Stomach (tissue), 9 donors: ENCODE measurements around the gene WDR37. TPM values are rescaled to one million over a fixed set of nuclear protein-coding genes. Genes with fewer than 3 reads are reported as not detected.

Experiments used
- DNase-seq, 2 donors: peaks; one replicate each; pipeline versions ENCODE4 v3.0.0 to v3.0.0-alpha.2; 2013 to 2019
- H3K27ac ChIP-seq, 5 donors: fragments of 200-600 bp in 4 of 5; sonication (generic) in 4 of 5; one replicate each; pipeline ENCODE4 v1.5.1; 2013 to 2019; ENCODE audit warnings: mild to moderate bottlenecking in 1 of 5, moderate library complexity in 1 of 5
- H3K27me3 ChIP-seq, 3 donors: fragments of 200-600 bp; sonication (generic); one replicate each; pipeline ENCODE4 v1.5.1; 2017 to 2019; ENCODE audit warnings: mixed run types in 1 of 3
- H3K36me3 ChIP-seq, 4 donors: fragments of 200-600 bp; sonication (generic); 1 replicate in 3 of 4; 2 replicates in 1 of 4; pipeline ENCODE4 v1.5.1; 2016 to 2019
- H3K4me1 ChIP-seq, 4 donors: fragments of 200-600 bp; sonication (generic); one replicate each; pipeline ENCODE4 v1.5.1; 2016 to 2019
- H3K4me3 ChIP-seq, 4 donors: fragments of 200-600 bp; sonication (generic) in 3 of 4; one replicate each; pipeline ENCODE4 v1.5.1; 2016 to 2019; ENCODE audit warnings: mild to moderate bottlenecking in 1 of 4
- H3K9me3 ChIP-seq, 4 donors: fragments of 200-600 bp; sonication (generic); one replicate each; pipeline ENCODE4 v1.5.1; 2016 to 2019
- EP300 ChIP-seq: sonication (generic); formaldehyde crosslinking; IDR thresholded peaks from one replicate; pipeline ENCODE4 v1.6.1; 2017; ENCODE audit warnings: antibody characterized with exemption
- POLR2A ChIP-seq, 4 donors: fragments of 450-650 bp; IDR thresholded peaks; one replicate each; pipeline ENCODE4 v1.6.1; 2016; ENCODE audit warnings: antibody characterized with exemption in 4 of 4, control low read depth in 2 of 4, mild to moderate bottlenecking in 1 of 4, moderate library complexity in 1 of 4
- POLR2AphosphoS5 ChIP-seq, 3 donors: sonication (generic); formaldehyde crosslinking; IDR thresholded peaks; one replicate each; pipeline ENCODE4 v1.6.1; 2016; ENCODE audit warnings: antibody characterized with exemption in 3 of 3
- WGBS, 5 donors: extraction: QIAGEN DNeasy Blood & Tissue Kit in 3 of 5; methylation state at CpG; one replicate each; pipeline versions ENCODE4 v1.1.5 to v1.1.7; 2013 to 2018; 5-methylcytosine and 5-hydroxymethylcytosine counted together
- intact Hi-C: fragments of 100-400 bp; cut with DNase I; formaldehyde crosslinking; loops from one replicate; pipeline ENCODE4 v1.15.1; 2023; ENCODE audit warnings: low total_unique reads
- polyA plus RNA-seq, 3 donors: library from polyadenylated mRNA; stranded (reverse); fragments of 200-250 nt; gene quantifications; one replicate each; pipeline ENCODE4 v1.2.3, GENCODE V29; 2013
- total RNA-seq, 5 donors: library from RNA; depleted of rRNA; stranded (reverse); fragments of >200 nt; gene quantifications; one replicate each; pipeline versions ENCODE4 v1.1.0 to v1.2.3, GENCODE V29; 2014 to 2016
- TF ChIP-seq, protein P1 (sequence below), 7 experiments: fragments of 450-650 bp in 4 of 7; fragments of 200-600 bp in 3 of 7; sonication (generic) in 3 of 7; IDR thresholded peaks; one replicate each; pipeline ENCODE4 v1.5.1; 2016 to 2019; ENCODE audit warnings: antibody characterized with exemption in 7 of 7, control low read depth in 2 of 7, mild to moderate bottlenecking in 1 of 7
- donor health status: healthy with polysubstance abuse.
- donor health status: Bipolar disorder and iron deficiency.
- donor health status: healthy.

Gene WDR37
- total and polyA plus RNA-seq, 8 donors = 5.3 to 165 (median 12.6) TPM

DNA sequence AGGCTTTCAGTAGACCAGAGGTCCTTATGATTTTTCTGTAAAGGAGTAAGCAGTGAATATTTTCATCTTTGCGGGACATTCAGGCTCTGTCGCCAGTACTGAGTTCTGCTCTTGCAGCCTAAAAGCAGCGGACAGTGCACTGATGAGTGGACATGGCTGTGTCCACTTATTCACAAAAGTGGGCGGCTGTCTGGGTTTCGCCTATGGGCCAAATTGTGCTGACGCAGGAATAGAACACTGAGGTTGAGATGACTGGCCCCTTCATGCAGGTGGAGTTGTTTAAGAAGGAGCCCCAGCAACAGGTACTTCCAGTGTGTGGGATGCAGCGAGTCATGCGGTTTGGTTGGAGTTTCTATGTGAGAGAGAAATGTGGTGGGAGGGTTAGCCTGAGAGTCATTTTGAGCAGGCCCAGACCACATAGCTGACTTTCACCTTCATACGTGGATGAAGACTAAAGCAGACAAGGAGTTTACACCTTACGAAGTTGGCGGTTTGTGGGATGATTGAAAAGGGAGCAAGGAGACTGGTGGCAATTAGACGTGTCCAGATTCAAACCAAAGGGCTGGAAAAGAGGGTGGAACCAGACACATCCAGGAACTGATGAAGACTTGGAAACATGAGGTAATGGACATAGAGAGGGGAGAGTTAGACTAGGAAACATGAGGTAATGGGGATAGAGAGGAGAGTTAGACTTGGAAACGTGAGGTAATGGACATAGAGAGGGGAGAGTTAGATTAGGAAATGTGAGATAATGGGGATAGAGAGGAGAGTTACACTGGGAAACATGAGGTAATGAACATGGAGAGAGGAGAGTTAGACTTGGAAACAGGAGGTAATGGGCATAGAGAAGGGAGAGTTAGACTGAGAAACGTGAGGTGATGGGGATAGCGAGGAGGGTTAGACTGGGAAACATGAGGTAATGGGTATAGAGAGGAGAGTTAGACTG is 38.2 kb downstream of the WDR37 start:
- Histone ChIP-seq H3K27me3 (no peaks in the 10 kb centered on the region), H3K27ac (no peak overlapping the region), H3K4me1 (no peaks in the 10 kb centered on the region), H3K4me3 (no peak overlapping the region), H3K9me3 (no peaks in the 10 kb centered on the region), H3K36me3 (peaks cover 53 to 99% (median 97%) of the 10 kb centered on the region in 4 donors)
- TF ChIP-seq EP300 (no peak), POLR2AphosphoS5 (IDR thresholded peaks at IDR 0.05) (no peak), POLR2A (IDR thresholded peaks at IDR 0.05) (no peak)
- TF ChIP-seq, protein P1, sequence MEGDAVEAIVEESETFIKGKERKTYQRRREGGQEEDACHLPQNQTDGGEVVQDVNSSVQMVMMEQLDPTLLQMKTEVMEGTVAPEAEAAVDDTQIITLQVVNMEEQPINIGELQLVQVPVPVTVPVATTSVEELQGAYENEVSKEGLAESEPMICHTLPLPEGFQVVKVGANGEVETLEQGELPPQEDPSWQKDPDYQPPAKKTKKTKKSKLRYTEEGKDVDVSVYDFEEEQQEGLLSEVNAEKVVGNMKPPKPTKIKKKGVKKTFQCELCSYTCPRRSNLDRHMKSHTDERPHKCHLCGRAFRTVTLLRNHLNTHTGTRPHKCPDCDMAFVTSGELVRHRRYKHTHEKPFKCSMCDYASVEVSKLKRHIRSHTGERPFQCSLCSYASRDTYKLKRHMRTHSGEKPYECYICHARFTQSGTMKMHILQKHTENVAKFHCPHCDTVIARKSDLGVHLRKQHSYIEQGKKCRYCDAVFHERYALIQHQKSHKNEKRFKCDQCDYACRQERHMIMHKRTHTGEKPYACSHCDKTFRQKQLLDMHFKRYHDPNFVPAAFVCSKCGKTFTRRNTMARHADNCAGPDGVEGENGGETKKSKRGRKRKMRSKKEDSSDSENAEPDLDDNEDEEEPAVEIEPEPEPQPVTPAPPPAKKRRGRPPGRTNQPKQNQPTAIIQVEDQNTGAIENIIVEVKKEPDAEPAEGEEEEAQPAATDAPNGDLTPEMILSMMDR (IDR thresholded peaks at IDR 0.05) = no peak
- WGBS, 5 donors = 92 to 95% (median 93%) methylated on average over 15 of the region's 15 CpGs
- DNase-seq = no peak
- intact Hi-C loops = no loop called here

DNA sequence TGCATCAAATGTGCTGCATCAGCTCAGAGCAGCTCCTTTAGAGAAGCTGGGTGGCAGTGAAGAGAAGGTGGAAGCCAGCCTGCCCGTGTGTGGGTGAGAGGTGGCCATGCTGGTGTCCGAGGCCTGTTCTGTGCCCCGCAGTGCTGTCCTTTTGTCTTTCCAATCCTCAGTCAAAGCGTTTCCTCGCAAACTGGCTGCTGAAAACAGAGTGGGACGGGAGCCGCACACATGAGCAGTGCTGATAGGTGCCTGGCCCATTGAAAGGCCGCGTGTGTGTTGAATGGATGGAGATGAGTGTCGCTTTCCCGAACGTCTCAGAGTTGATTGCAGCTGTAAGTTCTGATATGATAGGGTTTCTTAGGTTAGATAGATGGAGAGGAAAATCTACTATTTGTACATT is 39.3 kb downstream of the WDR37 start:
- 86 to 93% (median 90%) methylated on average over 12 of the region's 12 CpGs for WGBS, 5 donors

DNA sequence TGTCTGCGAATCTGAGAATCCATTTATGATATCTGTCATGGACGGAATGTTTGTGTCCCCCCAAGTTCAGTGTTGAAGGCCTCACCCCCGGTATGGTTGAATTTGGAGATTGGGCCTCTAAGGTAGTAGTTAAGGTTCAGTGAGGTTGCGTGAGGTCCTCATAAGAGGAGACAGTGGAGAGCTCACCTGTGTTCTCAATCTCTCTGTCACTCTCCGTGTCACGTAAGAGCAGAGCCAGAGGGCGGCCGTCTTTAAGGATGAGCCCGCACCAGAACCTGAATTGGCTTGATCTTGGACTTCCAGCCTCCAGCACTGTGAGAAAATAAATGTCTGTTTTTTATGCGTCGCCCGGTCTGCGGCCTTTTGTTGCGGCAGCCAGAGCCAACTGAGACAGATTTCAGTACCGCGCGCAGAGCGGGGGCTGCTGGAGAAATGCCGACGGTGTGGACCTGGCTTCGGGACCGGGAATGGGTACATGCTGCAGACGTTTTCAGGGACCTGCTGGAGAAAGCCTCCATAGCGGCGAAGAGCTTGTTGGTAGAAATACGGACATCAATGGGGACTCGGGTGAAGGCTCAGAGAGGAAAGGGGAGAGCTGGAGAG is 40.2 kb downstream of the WDR37 start:
- H3K36me3 ChIP-seq = peaks cover 39 to 96% (median 94%) of the 10 kb centered on the region in 4 donors
- no peak overlapping the region for H3K27ac ChIP-seq
- no peaks in the 10 kb centered on the region for H3K9me3 ChIP-seq
- intact Hi-C loops = no loop called here
- 93 to 96% (median 95%) methylated on average over 27 of the region's 27 CpGs for WGBS, 5 donors
- H3K27me3 ChIP-seq = no peaks in the 10 kb centered on the region
- H3K4me3 ChIP-seq = no peak overlapping the region
- no peak for TF ChIP-seq POLR2A (IDR thresholded peaks at IDR 0.05)
- TF ChIP-seq, protein P1 (IDR thresholded peaks at IDR 0.05) = no peak
- TF ChIP-seq POLR2AphosphoS5 (IDR thresholded peaks at IDR 0.05) = no peak
- TF ChIP-seq EP300 = no peak
- DNase-seq = no peak
- no peaks in the 10 kb centered on the region for H3K4me1 ChIP-seq

More for the DNA sequence above, 39.3 kb downstream of the WDR37 start:
- no peaks in the 10 kb centered on the region for H3K4me1 ChIP-seq
- H3K36me3 ChIP-seq = peaks cover 45 to 96% (median 94%) of the 10 kb centered on the region in 4 donors
- no peak overlapping the region for H3K27ac ChIP-seq
- no peak overlapping the region for H3K4me3 ChIP-seq
- TF ChIP-seq POLR2A (IDR thresholded peaks at IDR 0.05) = no peak
- TF ChIP-seq, protein P1 (IDR thresholded peaks at IDR 0.05) = no peak
- TF ChIP-seq EP300 = no peak
- no peak for TF ChIP-seq POLR2AphosphoS5 (IDR thresholded peaks at IDR 0.05)
- H3K9me3 ChIP-seq = no peaks in the 10 kb centered on the region
- no peaks in the 10 kb centered on the region for H3K27me3 ChIP-seq
- DNase-seq = no peak
- intact Hi-C loops = no loop called here

DNA sequence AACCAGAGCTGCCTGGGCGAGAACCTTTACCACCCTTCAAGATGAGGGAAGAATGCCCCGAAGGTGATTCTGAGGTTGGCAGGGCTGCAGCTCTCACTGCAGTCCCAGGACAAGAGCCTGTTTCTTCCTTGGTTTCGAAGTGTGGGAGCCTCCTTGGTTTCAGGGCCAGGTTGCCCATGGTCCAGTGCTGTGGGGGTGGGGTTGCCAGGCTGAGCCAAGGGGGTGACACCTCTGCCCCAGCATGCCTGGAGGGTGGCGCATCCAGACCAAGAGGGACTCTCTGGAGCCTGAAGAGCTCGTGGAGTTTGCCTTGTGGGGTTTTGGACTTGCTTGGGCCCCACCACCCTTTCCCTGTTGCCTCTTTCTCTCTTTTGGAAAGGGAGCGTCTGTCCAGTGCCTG is 41.3 kb downstream of the WDR37 start:
- Histone ChIP-seq H3K27ac (no peak overlapping the region), H3K27me3 (no peaks in the 10 kb centered on the region), H3K36me3 (peaks cover 40 to 97% (median 94%) of the 10 kb centered on the region in 4 donors), H3K9me3 (no peaks in the 10 kb centered on the region), H3K4me1 (peaks cover 0 to 4% (median 0%) of the 10 kb centered on the region in 4 donors), H3K4me3 (no peak overlapping the region)
- no peak for TF ChIP-seq EP300
- no peak for TF ChIP-seq POLR2AphosphoS5 (IDR thresholded peaks at IDR 0.05)
- no peak for TF ChIP-seq POLR2A (IDR thresholded peaks at IDR 0.05)
- TF ChIP-seq, protein P1 (IDR thresholded peaks at IDR 0.05) = no peak
- DNase-seq = no peak
- 77 to 98% (median 93%) methylated on average over 5 to 6 of the region's 6 CpGs for WGBS, 5 donors
- intact Hi-C loops = no loop called here
